ENCODE results near the gene AMIGO3.

Gene AMIGO3

DNA sequence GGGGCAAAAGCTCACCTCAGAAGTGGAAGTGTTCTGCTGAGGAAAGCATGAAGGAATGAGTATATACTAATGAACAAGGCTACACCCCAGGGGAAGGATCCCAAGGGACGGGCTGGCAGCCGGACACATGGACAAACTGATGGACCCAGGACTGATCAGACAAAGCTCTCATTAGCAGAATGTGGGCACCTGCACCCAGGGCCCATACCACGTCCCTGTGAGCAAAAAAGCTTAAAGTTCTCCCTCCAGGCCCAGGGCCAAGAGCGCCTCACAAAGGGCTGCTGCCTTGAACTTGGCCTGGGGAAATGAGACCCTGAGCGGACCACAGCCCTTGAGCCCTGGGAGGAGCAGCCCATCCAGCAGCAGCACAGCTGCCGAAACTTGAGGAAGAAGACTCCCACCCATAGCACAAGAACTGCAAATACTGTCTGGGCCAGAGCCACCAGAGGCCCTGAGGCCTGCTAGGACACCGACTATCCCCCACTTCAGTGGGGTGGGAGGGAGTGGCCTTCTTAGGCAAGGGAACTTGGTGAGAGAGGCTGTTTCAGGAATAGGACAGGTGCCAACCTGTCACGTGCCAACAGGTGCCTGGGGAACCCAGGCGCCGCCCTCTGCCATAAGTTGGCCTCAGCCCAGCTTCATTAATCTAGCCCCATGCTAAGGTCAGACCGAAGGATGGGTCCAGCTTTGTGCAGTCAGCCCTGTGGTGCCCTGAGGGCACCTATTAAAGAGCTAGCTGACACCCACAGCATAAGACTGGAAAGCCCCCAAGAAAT lies 6.6 kb upstream of the AMIGO3 start:
- no peak overlapping the region for H3K4me3 ChIP-seq (ENCODE audit: low read length)
- no peaks in the 10 kb centered on the region for H3K9me3 ChIP-seq (ENCODE audit: control insufficient read depth, insufficient read depth, low read length)
- no peak overlapping the region for H3K27ac ChIP-seq (ENCODE audit: low read length)
- H3K4me1 ChIP-seq (ENCODE audit: control insufficient read depth, insufficient read depth, low read length), result 0 out of 2 replicates have a peak, but pooled peaks cover 3% of the 10 kb centered on the region
- no peak for DNase-seq (ENCODE audit: low read depth, low spot score)
- peaks cover 23% of the 10 kb centered on the region for H3K36me3 ChIP-seq (ENCODE audit: control insufficient read depth, insufficient read depth, low read length)
- no peaks in the 10 kb centered on the region for H3K27me3 ChIP-seq (ENCODE audit: control insufficient read depth, insufficient read depth, low read length)
- WGBS (ENCODE audit: insufficient coverage, insufficient read length), result no CpG with 5 or more reads among the region's 11 CpGs

DNA sequence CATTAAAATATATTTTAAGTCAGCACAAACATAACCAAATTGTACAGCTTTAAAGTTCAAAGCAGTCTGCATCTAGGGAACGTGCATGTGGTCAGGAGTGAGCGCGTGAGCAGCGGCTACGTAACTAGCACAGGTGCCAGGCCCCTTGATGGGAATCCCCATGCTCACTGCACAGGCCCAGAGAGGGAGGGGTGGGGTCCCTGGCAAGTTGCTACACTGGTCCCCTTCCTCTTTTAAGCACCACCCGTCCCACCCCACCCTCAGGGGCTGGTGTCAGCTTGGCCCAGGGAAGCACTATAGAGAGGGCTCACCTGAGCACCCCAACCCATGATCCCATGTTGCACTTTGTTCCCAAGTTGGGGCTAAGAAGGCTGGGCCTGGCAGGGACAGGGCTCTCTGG lies 5.1 kb upstream of the AMIGO3 start:
- Histone ChIP-seq H3K27ac (ENCODE audit: low read length) (no peak overlapping the region), H3K36me3 (ENCODE audit: control insufficient read depth, insufficient read depth, low read length) (peaks cover 27% of the 10 kb centered on the region)
- no CpG with 5 or more reads among the region's 6 CpGs for WGBS (ENCODE audit: insufficient coverage, insufficient read length)

DNA sequence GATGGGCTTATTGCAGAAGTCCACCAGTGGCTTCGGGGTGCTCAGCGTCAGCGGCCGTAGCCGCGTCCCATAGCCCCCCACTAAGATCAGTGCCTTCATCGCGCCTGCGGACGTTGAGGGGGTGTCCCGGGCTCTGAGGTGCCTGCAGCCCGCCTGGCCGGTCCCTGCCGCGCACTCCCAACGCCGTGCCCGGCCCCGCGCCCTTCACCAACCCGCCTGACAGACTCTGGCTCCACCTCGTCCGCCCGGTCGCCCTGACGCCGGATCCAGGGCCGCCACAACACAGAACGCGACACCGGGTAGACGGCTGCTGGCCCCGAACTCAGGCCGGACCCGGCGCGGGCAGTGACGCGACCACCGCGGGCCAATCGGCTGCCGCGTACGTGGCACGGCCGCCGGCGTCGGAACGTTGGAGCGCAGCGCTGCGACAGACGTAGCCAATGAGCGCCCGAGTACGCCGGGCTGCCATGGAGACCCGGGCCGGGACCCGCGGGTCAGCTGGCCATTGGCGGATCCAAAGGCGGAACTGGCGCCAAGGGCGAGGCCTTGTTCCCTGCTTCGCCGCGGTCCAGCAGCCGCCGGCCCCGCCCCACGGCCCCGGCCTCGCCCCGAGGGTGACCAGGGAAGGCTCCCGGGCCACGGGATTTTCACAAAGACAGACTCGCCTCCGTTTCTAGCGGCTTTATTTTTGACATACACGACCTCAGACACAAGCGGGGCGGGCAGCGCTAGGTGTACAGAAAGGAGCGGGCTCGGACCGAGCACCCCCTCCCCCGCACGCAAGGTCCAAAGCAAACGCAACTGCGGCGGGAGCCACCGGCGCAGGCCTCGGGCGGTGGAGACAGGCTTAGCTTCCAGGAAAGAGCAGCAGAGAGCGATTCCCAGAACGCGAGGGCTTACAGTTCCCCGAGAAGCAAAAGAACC lies 4.4 kb upstream of the AMIGO3 start, which contains the start of gene GMPPB:
Gene GMPPB, minus strand, starts transcription at position 324 of the 924 bp plus-strand sequence. Its CDS starts 225 bp downstream, at position 99.
- peak; percentile 85 for DNase-seq (ENCODE audit: low read depth, low spot score)
- no peaks in the 10 kb centered on the region for H3K27me3 ChIP-seq (ENCODE audit: control insufficient read depth, insufficient read depth, low read length)
- no peak within 1 kb of the TSS for H3K27ac ChIP-seq (ENCODE audit: low read length)
- H3K9me3 ChIP-seq (ENCODE audit: control insufficient read depth, insufficient read depth, low read length), result no peaks in the 10 kb centered on the region
- peaks cover 27% of the 10 kb centered on the region for H3K36me3 ChIP-seq (ENCODE audit: control insufficient read depth, insufficient read depth, low read length)
- WGBS (ENCODE audit: insufficient coverage, insufficient read length), result no CpG with 5 or more reads among the region's 102 CpGs
- H3K4me1 ChIP-seq (ENCODE audit: control insufficient read depth, insufficient read depth, low read length), result 0 out of 2 replicates have a peak, but pooled peaks cover 3% of the 10 kb centered on the region
- H3K4me3 ChIP-seq (ENCODE audit: low read length), result peak within 1 kb of the TSS; percentile 81

More for the DNA sequence above, 5.1 kb upstream of the AMIGO3 start:
- DNase-seq (ENCODE audit: low read depth, low spot score), result no peak
- no peaks in the 10 kb centered on the region for H3K27me3 ChIP-seq (ENCODE audit: control insufficient read depth, insufficient read depth, low read length)
- H3K4me1 ChIP-seq (ENCODE audit: control insufficient read depth, insufficient read depth, low read length), result 0 out of 2 replicates have a peak, but pooled peaks cover 3% of the 10 kb centered on the region
- H3K4me3 ChIP-seq (ENCODE audit: low read length), result no peak overlapping the region; the same call in 1 of the 2 replicates
- H3K9me3 ChIP-seq (ENCODE audit: control insufficient read depth, insufficient read depth, low read length), result no peaks in the 10 kb centered on the region

DNA sequence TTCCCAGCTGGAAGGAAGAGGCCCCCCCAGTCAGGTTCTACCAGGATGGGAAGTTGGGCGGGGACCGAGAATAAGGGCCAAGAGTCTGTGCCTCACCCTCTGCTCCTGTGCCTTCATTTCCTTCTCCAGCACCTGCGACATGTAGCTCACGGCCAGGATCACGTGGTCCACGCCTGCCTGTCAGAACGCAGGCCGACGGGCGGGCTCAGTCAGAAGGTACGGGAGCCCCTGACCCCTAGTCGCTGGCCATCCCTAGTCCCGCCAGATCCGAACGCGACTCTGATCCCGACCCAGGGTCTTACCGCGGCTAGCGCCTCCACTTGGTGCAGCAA lies 3.8 kb upstream of the AMIGO3 start:
- Histone ChIP-seq H3K9me3 (ENCODE audit: control insufficient read depth, insufficient read depth, low read length) (no peaks in the 10 kb centered on the region), H3K4me3 (ENCODE audit: low read length) (peak overlapping the region; percentile 81), H3K27me3 (ENCODE audit: control insufficient read depth, insufficient read depth, low read length) (no peaks in the 10 kb centered on the region), H3K36me3 (ENCODE audit: control insufficient read depth, insufficient read depth, low read length) (peaks cover 27% of the 10 kb centered on the region), H3K4me1 (ENCODE audit: control insufficient read depth, insufficient read depth, low read length) (peaks cover 7% of the 10 kb centered on the region), H3K27ac (ENCODE audit: low read length) (no peak overlapping the region)
- WGBS (ENCODE audit: insufficient coverage, insufficient read length), result no CpG with 5 or more reads among the region's 20 CpGs
- no peak for DNase-seq (ENCODE audit: low read depth, low spot score)

DNA sequence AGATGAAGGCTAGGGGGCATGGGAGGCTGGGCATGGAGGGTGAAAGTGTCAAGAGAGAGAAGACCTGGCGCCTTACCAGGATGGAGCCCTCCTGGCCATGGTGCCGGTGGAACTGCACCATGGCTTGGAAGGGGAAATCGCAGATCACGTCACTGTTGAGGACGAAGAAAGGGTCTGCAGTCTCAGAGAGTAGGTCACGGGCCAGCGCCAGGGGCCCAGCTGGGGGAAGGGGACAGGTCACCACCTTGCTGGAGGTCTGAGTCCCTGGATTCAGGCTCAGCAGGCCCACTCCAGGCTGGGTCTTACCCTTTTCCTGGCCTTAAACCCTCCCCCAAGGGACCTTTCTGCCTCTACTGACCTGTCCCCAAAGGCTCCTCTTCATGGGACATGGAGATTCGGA lies 3.4 kb upstream of the AMIGO3 start:
- H3K4me3 ChIP-seq (ENCODE audit: low read length), result peak overlapping the region; percentile 81; the same call in 1 of the 2 replicates
- peaks cover 27% of the 10 kb centered on the region for H3K36me3 ChIP-seq (ENCODE audit: control insufficient read depth, insufficient read depth, low read length)
- no peaks in the 10 kb centered on the region for H3K9me3 ChIP-seq (ENCODE audit: control insufficient read depth, insufficient read depth, low read length)
- H3K4me1 ChIP-seq (ENCODE audit: control insufficient read depth, insufficient read depth, low read length), result peaks cover 9% of the 10 kb centered on the region
- no peaks in the 10 kb centered on the region for H3K27me3 ChIP-seq (ENCODE audit: control insufficient read depth, insufficient read depth, low read length)
- DNase-seq (ENCODE audit: low read depth, low spot score), result no peak
- WGBS (ENCODE audit: insufficient coverage, insufficient read length), result no CpG with 5 or more reads among the region's 8 CpGs
- no peak overlapping the region for H3K27ac ChIP-seq (ENCODE audit: low read length)

DNA sequence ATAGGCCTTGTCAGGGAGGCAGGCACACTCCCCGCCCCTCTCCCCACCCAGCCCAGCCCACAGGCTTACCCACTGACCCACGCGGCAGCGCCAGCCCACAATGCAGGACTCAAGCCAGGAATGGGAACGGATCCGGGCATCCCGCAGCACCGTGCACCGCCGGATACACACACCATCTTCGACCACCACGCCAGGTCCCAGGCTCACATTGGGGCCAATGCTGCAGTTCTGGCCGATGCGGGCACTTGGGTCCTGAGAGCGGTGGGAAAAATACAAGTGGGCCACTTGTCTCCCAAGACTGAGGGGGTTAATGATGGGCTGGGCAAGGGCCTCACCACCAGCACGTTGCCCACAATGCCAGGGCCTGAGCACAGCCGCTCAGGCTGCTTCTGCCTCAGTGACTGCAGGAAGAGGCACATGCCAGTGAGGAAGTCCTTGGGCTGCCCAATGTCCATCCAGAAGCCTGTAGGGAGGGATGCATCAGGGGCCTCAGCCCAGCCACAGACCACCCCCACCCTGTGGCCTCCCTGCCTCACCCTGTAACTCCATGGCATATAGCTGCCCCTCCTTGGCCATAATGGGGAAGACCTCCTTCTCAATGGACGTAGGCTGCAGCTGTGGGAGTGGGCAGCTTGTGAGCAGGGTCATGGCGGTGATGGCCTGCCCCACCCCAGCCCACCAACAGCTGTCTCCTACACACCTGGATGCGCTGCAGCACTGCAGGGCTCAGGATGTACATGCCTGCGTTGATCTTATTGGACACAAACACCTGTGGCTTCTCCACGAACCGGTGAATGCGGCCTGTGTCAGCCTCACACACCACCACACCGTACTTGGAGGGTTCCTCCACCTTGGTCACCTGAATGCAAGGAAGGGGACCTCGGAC lies 2.7 kb upstream of the AMIGO3 start:
- DNase-seq (ENCODE audit: low read depth, low spot score), result no peak
- Histone ChIP-seq H3K27ac (ENCODE audit: low read length) (no peak overlapping the region), H3K4me1 (ENCODE audit: control insufficient read depth, insufficient read depth, low read length) (peaks cover 9% of the 10 kb centered on the region), H3K9me3 (ENCODE audit: control insufficient read depth, insufficient read depth, low read length) (no peaks in the 10 kb centered on the region), H3K4me3 (ENCODE audit: low read length) (no peak overlapping the region), H3K27me3 (ENCODE audit: control insufficient read depth, insufficient read depth, low read length) (no peaks in the 10 kb centered on the region), H3K36me3 (ENCODE audit: control insufficient read depth, insufficient read depth, low read length) (peaks cover 23% of the 10 kb centered on the region)
- no CpG with 5 or more reads among the region's 26 CpGs for WGBS (ENCODE audit: insufficient coverage, insufficient read length)

DNA sequence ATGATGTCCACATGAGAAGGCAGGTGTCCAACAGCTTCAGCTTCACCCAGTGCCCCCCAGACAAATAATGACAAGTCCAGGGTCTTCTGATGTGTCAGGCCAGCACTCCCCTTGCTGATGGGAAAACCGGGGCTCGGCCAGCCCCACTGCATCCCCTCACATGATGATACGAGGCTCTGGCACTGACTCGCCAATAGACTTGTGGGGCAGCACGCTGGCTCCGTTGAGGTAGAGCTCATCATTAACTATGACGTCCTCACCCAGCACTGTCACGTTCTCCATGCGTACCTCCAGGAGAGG lies 2.1 kb upstream of the AMIGO3 start:
- DNase-seq (ENCODE audit: low read depth, low spot score), result no peak
- Histone ChIP-seq H3K27ac (ENCODE audit: low read length) (no peak overlapping the region), H3K27me3 (ENCODE audit: control insufficient read depth, insufficient read depth, low read length) (no peaks in the 10 kb centered on the region), H3K4me1 (ENCODE audit: control insufficient read depth, insufficient read depth, low read length) (peaks cover 9% of the 10 kb centered on the region), H3K9me3 (ENCODE audit: control insufficient read depth, insufficient read depth, low read length) (no peaks in the 10 kb centered on the region), H3K4me3 (ENCODE audit: low read length) (no peak overlapping the region), H3K36me3 (ENCODE audit: control insufficient read depth, insufficient read depth, low read length) (peaks cover 20% of the 10 kb centered on the region)
- no CpG with 5 or more reads among the region's 9 CpGs for WGBS (ENCODE audit: insufficient coverage, insufficient read length)

DNA sequence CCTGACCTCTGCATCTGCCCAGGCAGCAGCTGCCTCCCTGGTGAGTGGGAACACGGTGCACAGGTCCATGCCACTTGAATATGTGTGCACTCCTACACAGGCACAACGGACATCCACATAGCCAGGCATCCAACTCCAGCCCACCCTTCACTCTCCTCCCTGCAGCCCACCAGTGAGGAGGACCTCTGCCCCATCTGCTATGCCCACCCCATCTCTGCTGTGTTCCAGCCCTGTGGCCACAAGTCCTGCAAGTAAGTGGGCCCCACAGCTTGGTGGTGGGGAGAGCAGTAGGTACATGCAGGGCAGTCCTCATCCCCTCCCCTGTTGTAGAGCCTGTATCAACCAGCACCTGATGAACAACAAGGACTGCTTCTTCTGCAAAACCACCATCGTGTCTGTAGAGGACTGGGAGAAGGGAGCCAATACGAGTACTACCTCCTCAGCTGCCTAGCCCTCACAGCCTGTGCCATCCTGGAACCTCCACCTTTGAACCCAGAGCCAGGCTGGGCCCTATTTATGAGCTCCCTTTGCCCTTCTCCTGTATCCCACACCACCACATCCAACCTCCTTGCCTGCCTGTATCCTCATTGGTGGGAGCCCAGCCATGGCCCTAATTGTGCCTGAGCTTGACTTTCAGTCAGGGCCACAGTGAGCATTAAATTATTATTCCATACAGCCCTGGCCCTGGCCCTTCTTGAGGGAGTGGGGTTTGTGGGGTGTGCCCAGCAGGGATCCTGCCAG lies 1.5 kb upstream of the AMIGO3 start:
- no peak for DNase-seq (ENCODE audit: low read depth, low spot score)
- Histone ChIP-seq H3K36me3 (ENCODE audit: control insufficient read depth, insufficient read depth, low read length) (peaks cover 20% of the 10 kb centered on the region), H3K27me3 (ENCODE audit: control insufficient read depth, insufficient read depth, low read length) (no peaks in the 10 kb centered on the region), H3K4me1 (ENCODE audit: control insufficient read depth, insufficient read depth, low read length) (peaks cover 9% of the 10 kb centered on the region), H3K4me3 (ENCODE audit: low read length) (no peak overlapping the region), H3K9me3 (ENCODE audit: control insufficient read depth, insufficient read depth, low read length) (no peaks in the 10 kb centered on the region), H3K27ac (ENCODE audit: low read length) (no peak overlapping the region)
- no CpG with 5 or more reads among the region's 4 CpGs for WGBS (ENCODE audit: insufficient coverage, insufficient read length)

DNA sequence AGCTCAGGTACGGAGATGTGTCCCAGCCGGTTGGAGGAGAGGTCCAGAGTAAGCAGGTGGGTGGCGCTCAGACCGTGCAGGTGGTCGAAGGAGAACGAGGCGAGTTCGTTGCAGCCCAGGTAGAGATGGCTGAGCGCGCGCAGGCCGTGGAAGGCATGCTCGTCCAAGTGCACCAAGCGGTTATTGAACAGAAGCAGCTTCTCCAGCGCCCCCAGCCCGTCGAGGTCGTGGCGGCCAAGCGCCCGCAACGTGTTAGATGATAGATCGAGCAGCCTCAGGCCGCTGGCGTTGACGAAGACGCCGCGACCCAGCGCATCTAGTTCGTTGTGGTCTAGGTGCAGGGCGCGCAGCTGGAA lies 648 bp downstream of the AMIGO3 start:
- Histone ChIP-seq H3K27me3 (ENCODE audit: control insufficient read depth, insufficient read depth, low read length) (no peaks in the 10 kb centered on the region), H3K4me1 (ENCODE audit: control insufficient read depth, insufficient read depth, low read length) (peaks cover 9% of the 10 kb centered on the region), H3K4me3 (ENCODE audit: low read length) (peak overlapping the region; percentile 29; the same call in 1 of the 2 replicates), H3K36me3 (ENCODE audit: control insufficient read depth, insufficient read depth, low read length) (peaks cover 25% of the 10 kb centered on the region), H3K9me3 (ENCODE audit: control insufficient read depth, insufficient read depth, low read length) (no peaks in the 10 kb centered on the region), H3K27ac (ENCODE audit: low read length) (no peak overlapping the region)
- no CpG with 5 or more reads among the region's 33 CpGs for WGBS (ENCODE audit: insufficient coverage, insufficient read length)
- no peak for DNase-seq (ENCODE audit: low read depth, low spot score)
